Choroid plexus epithelial cell (primary cell): ENCODE results near the gene FASTK.

Source experiments
- DNase-seq: peaks from one replicate; pipeline ENCODE4 v3.0.0-alpha.2; 2010; ENCODE audit warnings: low read depth
- H3K4me3 ChIP-seq: 2 replicates; pipeline ENCODE4 v1.5.1; 2011; ENCODE audit warnings: low read depth, mild to moderate bottlenecking, control low read depth, low read length, moderate library complexity
- TF ChIP-seq, protein P1 (sequence below): conservative IDR thresholded peaks from 2 replicates; pipeline ENCODE4 v1.5.1; 2011; ENCODE audit warnings: low read depth, mild to moderate bottlenecking, control low read depth, inconsistent platforms, low read length, moderate library complexity

FASTK gene

GRCh38 chr7:151075978-151076426 lies 4.6 kb downstream of the FASTK start:
- TF ChIP-seq, protein P1, sequence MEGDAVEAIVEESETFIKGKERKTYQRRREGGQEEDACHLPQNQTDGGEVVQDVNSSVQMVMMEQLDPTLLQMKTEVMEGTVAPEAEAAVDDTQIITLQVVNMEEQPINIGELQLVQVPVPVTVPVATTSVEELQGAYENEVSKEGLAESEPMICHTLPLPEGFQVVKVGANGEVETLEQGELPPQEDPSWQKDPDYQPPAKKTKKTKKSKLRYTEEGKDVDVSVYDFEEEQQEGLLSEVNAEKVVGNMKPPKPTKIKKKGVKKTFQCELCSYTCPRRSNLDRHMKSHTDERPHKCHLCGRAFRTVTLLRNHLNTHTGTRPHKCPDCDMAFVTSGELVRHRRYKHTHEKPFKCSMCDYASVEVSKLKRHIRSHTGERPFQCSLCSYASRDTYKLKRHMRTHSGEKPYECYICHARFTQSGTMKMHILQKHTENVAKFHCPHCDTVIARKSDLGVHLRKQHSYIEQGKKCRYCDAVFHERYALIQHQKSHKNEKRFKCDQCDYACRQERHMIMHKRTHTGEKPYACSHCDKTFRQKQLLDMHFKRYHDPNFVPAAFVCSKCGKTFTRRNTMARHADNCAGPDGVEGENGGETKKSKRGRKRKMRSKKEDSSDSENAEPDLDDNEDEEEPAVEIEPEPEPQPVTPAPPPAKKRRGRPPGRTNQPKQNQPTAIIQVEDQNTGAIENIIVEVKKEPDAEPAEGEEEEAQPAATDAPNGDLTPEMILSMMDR = no peak
- H3K4me3 ChIP-seq = no peak overlapping the region
- no peak for DNase-seq

GRCh38 chr7:151075662-151075971 lies 5.0 kb downstream of the FASTK start:
- no peak for DNase-seq
- no peak overlapping the region for H3K4me3 ChIP-seq
- TF ChIP-seq, protein P1 = no peak

DNA sequence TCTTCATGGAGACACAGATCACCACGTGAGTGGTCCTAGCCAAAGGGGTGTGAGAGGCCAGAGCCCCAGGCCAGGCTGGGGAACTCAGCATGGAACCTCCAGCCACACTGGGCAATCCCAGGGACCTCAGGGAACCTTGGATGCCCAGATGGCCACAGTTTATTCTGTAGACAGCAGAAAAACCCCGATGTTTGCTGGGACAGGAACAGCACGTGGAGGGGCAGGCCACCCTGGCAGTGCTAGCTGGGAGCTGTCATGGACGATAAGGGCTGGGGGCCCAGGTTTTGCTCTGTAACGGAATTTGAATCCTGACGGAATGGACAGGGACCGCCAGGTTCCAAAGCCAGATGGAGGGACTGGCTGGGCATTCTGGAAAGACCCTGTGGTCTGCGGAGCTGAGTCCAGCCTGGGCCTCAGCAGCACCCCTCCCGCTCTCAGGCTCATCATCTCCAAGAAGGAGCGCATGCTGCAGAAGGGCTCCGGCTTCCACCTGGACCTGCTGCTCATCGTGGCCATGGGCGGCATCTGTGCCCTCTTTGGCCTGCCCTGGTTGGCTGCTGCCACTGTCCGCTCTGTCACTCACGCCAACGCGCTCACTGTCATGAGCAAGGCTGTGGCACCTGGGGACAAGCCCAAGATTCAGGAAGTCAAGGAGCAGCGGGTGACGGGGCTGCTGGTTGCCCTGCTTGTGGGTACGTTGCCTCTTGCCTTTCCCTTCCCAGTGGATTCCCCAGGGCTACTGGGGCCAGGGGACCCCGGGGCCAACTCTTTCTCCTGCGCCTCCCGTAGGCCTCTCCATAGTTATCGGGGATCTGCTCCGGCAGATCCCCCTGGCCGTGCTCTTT lies 5.6 kb downstream of the FASTK start:
- DNase-seq = no peak
- H3K4me3 ChIP-seq = no peak overlapping the region
- TF ChIP-seq, protein P1 = no peak

GRCh38 chr7:151073990-151074389 lies 6.6 kb downstream of the FASTK start:
- TF ChIP-seq, protein P1 = no peak
- no peak for DNase-seq
- no peak overlapping the region for H3K4me3 ChIP-seq

DNA sequence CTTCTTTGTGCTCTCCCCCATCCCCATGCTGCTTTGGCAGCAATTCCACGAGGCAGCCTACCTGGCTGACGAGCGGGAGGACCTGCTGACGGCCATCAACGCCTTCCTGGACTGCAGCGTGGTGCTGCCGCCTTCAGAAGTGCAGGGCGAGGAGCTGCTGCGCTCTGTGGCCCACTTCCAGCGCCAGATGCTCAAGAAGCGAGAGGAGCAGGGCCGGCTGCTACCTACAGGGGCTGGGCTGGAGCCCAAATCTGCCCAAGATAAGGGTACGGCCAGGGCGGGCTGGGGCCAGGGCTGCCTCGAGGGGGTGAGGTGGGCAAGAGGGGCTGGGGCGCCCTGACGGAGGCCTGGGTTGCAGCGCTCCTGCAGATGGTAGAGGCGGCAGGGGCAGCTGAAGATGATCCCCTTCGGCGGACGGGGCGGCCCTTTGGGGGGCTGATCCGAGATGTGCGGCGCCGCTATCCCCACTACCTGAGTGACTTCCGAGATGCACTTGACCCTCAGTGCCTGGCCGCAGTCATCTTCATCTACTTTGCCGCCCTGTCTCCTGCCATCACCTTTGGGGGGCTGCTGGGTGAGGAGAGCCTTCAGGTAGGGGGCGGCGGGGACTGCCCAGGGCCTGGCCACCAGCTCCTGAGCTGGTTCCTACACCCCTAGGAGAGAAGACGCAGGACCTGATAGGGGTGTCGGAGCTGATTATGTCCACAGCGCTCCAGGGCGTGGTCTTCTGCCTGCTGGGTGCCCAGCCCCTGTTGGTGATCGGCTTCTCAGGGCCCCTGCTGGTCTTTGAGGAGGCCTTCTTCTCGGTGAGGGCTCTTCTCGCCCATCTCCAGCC lies 9.4 kb downstream of the FASTK start:
- TF ChIP-seq, protein P1 = no peak
- H3K4me3 ChIP-seq = no peak overlapping the region
- DNase-seq = no peak

DNA sequence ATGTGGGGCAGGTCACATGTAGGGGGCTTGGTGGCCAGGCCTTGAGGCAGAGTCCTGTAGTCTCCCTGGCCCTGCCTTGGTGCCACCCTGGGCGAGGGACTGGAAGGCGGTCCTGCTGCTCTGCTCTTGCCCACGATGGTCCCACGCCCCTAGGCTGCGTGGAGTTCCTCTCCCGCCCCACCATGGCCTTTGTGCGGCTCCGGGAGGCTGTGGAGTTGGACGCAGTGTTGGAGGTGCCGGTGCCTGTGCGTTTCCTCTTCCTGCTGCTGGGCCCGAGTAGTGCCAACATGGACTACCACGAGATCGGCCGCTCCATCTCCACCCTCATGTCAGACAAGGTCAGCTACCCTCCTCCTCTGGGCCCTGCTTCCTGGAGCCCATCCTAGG lies 10.0 kb downstream of the FASTK start:
- no peak for DNase-seq
- TF ChIP-seq, protein P1 = no peak
- H3K4me3 ChIP-seq = no peak overlapping the region
